Ascending aorta (tissue), 2 donors: ENCODE results near the gene ACO2. TPM values are rescaled to one million over a fixed set of nuclear protein-coding genes. Genes with fewer than 3 reads are reported as not detected.
"Not testable (repeated sequence)": the region's sequence is repeated elsewhere in the genome, so short reads cannot be mapped to it uniquely, and the experiment has no call there.

Experiments
- DNase-seq, 2 donors: peaks; one replicate each; pipeline ENCODE4 v3.0.0-alpha.2; 2019; ENCODE audit warnings: low spot score in 2 of 2
- H3K27ac ChIP-seq, 2 donors: fragments of 200-600 bp; sonication (generic); one replicate each; pipeline ENCODE4 v1.5.1; 2016 to 2017; ENCODE audit warnings: mild to moderate bottlenecking in 1 of 2
- H3K27me3 ChIP-seq: fragments of 200-600 bp; sonication (generic); one replicate; pipeline ENCODE4 v1.5.1; 2017
- H3K36me3 ChIP-seq, 2 donors: fragments of 200-600 bp; sonication (generic); one replicate each; pipeline ENCODE4 v1.5.1; 2016
- H3K4me1 ChIP-seq, 2 donors: fragments of 200-600 bp; sonication (generic); one replicate each; pipeline ENCODE4 v1.5.1; 2016 to 2017; ENCODE audit warnings: mild to moderate bottlenecking in 1 of 2
- H3K4me3 ChIP-seq, 2 donors: fragments of 200-600 bp; sonication (generic); one replicate each; pipeline ENCODE4 v1.5.1; 2016 to 2017; ENCODE audit warnings: mild to moderate bottlenecking in 1 of 2
- H3K9me3 ChIP-seq, 2 donors: fragments of 200-600 bp; sonication (generic); one replicate each; pipeline ENCODE4 v1.5.1; 2016
- intact Hi-C: fragments of 100-400 bp; cut with DNase I; formaldehyde crosslinking; loops from one replicate; pipeline ENCODE4 v1.15.1; 2023
- total RNA-seq: library from RNA; depleted of rRNA; stranded (reverse); fragments of >200 nt; gene quantifications from one replicate; pipeline ENCODE4 v1.1.0, GENCODE V29; 2016
- TF ChIP-seq, protein P1 (sequence below), 3 experiments: fragments of 200-600 bp in 2 of 3; fragments of 450-650 bp in 1 of 3; sonication (generic) in 2 of 3; IDR thresholded peaks; one replicate each; pipeline ENCODE4 v1.5.1; 2016 to 2019; ENCODE audit warnings: antibody characterized with exemption in 3 of 3, mild to moderate bottlenecking in 1 of 3, moderate library complexity in 1 of 3

ACO2 gene
- total RNA-seq, 1 donor from 2014 or later = 81.1 TPM

DNA sequence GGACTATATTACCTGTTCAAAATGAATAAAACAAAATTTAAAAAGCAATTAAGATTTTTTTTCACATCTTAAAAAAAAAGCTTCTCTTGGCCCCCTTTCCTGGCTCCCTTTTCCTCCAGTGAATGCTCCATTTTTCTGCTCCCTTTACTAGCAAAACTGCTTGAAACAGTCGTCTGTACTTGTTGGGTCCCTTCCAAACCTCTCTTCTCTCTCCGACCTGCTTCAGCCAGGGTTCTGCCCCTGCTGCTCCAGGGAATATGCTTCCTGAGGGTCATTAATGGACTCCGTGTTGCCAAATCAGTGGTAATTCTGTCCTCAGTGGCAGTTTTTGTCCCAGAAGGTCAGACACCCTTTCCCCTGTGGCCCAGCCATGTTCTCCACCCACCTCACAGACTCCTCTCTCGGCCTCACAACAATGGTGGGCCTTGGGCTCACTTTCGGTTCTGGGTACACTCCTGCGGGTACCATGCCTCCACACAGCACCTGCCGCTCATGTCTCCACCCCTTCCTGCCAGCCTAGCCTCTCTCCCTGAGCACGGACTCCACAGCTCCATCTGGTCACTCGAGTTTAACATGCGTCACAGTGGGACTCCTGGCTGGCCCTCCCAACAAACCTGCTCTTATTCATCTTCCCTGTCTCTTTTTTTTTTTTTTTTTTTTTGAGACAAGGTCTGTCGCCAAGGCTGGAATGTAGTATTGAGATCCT, 83.1 kb downstream of the ACO2 start:
- Histone ChIP-seq H3K27me3 (no peaks in the 10 kb centered on the region), H3K36me3 (no peaks in the 10 kb centered on the region), H3K9me3 (no peaks in the 10 kb centered on the region), H3K4me3 (no peak overlapping the region), H3K4me1 (peaks cover 0 to 6% of the 10 kb centered on the region in 2 donors), H3K27ac (no peak overlapping the region)
- intact Hi-C loops = no loop called here
- DNase-seq = no peak
- TF ChIP-seq, protein P1, sequence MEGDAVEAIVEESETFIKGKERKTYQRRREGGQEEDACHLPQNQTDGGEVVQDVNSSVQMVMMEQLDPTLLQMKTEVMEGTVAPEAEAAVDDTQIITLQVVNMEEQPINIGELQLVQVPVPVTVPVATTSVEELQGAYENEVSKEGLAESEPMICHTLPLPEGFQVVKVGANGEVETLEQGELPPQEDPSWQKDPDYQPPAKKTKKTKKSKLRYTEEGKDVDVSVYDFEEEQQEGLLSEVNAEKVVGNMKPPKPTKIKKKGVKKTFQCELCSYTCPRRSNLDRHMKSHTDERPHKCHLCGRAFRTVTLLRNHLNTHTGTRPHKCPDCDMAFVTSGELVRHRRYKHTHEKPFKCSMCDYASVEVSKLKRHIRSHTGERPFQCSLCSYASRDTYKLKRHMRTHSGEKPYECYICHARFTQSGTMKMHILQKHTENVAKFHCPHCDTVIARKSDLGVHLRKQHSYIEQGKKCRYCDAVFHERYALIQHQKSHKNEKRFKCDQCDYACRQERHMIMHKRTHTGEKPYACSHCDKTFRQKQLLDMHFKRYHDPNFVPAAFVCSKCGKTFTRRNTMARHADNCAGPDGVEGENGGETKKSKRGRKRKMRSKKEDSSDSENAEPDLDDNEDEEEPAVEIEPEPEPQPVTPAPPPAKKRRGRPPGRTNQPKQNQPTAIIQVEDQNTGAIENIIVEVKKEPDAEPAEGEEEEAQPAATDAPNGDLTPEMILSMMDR (IDR thresholded peaks at IDR 0.05) = no peak

DNA sequence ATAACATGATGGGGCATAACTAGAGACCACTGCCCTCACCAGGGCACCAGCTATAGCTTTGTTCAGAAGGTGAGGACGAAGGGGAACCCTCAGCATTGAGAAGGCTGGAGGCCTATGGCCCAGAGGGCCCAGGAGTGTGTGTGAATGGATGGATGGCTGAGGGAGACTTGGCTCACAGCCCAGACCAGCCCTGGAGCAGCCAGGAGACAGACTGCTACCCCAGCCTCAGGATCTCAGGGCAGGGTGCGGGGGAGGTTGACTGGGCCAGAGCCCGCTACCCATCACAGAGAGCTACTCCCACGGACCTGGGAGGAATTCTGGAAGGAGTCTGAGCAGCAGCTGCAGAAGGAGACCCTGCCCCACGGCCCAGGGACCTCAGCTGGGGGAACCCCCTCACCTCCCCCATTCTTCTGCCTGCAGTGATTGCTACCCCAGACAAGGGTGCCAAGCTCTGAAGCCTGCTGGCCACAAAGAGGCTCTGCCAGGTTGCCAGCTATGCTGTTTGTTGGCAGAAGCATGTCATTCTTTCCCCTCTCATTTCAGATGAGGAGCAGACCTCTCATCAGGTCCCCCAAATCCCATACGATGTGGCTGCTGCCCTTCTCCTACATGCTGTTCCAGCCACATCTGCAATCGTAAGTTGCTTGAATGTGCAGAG, 86.5 kb downstream of the ACO2 start:
- TF ChIP-seq, protein P1 (IDR thresholded peaks at IDR 0.05) = no peak
- Histone ChIP-seq H3K36me3 (no peaks in the 10 kb centered on the region), H3K4me3 (no peak overlapping the region), H3K27me3 (no peaks in the 10 kb centered on the region), H3K27ac (no peak overlapping the region), H3K9me3 (no peaks in the 10 kb centered on the region), H3K4me1 (peaks cover 0 to 20% of the 10 kb centered on the region in 2 donors)
- no peak for DNase-seq
- intact Hi-C loops = no loop called here

DNA sequence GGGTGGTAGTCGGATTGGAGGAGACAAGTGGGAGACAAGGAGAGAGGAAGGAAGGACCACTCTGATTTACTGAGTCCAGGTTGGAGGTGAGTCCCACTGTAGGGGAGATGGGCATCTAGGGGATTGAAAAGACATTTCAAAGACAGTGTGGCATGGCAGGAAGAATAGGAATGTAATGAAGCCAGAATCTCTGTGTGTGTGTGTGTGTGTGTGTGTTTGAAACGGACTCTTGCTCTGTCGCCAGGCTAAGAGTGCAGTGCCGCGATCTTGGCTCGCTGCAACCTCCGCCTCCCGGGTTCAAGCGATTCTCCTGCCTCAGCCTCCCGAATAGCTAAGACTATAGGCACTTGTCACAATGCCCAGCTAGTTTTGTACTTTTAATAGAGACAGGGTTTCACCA, 87.6 kb downstream of the ACO2 start:
- H3K4me1 ChIP-seq = peaks cover 0 to 20% of the 10 kb centered on the region in 2 donors
- no peak overlapping the region for H3K4me3 ChIP-seq
- H3K36me3 ChIP-seq = no peaks in the 10 kb centered on the region
- intact Hi-C loops = no loop called here
- no peaks in the 10 kb centered on the region for H3K27me3 ChIP-seq
- H3K27ac ChIP-seq = peak overlapping the region; percentile 83 to 91
- DNase-seq = no peak
- TF ChIP-seq, protein P1 (IDR thresholded peaks at IDR 0.05) = no peak
- no peaks in the 10 kb centered on the region for H3K9me3 ChIP-seq

DNA sequence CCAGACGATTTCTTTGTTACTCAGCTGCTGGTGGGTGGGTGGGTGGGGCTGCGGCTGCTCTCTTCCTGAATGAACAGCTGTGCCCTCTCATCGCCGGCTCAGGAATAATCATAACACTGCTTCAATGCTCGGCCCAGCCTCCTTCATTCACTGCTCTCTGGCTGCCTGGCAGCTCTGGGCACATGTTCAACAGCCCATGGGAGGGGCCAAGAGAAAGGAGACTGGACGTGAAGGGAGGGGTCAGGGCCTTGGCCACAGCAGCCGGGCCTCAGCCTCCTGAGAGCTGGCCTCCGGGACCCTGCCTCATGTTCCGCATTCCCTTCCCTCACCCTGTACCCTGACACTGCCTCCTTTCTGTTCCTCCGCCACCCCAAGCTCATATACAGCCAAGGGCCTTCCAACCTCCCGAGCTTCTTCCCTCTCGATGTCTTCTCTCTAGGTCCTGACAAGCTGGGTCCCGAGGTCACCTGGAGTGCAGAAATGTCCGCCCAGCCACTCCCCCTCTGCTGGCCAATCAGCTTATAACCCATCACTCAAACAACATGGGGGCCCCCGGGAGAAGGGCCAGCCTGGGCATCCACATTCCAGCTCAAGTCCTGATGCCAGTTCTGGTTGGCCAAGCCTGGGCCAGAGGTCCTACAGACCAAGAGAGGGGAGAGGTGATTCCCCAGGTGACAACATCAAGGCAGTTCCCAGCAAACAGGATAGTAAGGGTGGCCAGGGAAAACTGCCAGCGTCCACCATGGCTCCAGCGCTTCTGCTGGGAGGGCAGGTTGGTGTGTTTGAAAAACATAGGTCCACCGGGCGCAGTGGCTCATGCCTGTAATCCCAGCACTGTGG, 88.7 kb downstream of the ACO2 start:
- H3K9me3 ChIP-seq = no peaks in the 10 kb centered on the region
- H3K27me3 ChIP-seq = no peaks in the 10 kb centered on the region
- TF ChIP-seq, protein P1 (IDR thresholded peaks at IDR 0.05) = no peak
- peak overlapping the region; percentile 83 to 91 for H3K27ac ChIP-seq
- intact Hi-C loops = loop anchor here (1.0 kb wide), 1 partner anchor 13 kb away; the partner anchor contains the start of gene POLR3H
- peak overlapping the region in 1 of 2 donors; percentile 24 for H3K4me3 ChIP-seq
- H3K36me3 ChIP-seq = no peaks in the 10 kb centered on the region
- peak; percentile 54 to 88 for DNase-seq
- peaks cover 0 to 25% of the 10 kb centered on the region in 2 donors for H3K4me1 ChIP-seq

DNA sequence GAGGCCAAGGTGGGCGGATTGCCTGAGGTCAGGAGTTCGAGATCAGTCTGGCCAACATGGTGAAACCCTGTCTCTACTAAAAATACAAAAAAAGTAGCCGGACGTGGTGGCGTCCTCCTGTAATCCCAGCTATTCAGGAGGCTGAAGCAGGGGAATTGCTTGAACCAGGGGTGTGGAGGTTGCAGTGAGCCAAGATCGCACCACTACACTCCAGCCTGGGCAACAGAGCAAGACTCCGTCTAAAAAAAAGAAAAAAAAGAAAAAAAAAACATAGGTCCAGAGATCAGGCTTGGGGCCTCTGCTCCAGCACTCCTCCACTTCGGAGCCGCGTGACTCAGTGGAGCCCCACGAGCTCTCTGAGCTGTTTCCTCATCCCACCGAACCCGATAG, 89.3 kb downstream of the ACO2 start:
- H3K9me3 ChIP-seq, intact Hi-C loops, H3K4me3 ChIP-seq, H3K36me3 ChIP-seq, H3K27me3 ChIP-seq, DNase-seq: not testable (repeated sequence)
- peak overlapping the region; percentile 83 to 91 for H3K27ac ChIP-seq
- H3K4me1 ChIP-seq = peaks cover 0 to 29% of the 10 kb centered on the region in 2 donors
